ENCODE data around the gene FAM200C. TPM values are rescaled to one million over a fixed set of nuclear protein-coding genes. Genes with fewer than 3 reads are reported as not detected.

Gene FAM200C
- total and polyA plus RNA-seq, 2 of the 13 experiments (the other 11 are each of a cell fraction or from before 2014, with no cell fraction given), result 3.2 to 4.7 TPM

- TF ChIP-seq ZNF552 (CRISPR knock-in tag; IDR thresholded peaks at IDR 0.05; ENCODE audit: borderline replicate concordance) (no peak; the same call in 1 of the 2 replicates), NFAT5 (CRISPR knock-in tag; IDR thresholded peaks at IDR 0.05) (no peak), GATAD1 (CRISPR knock-in tag; IDR thresholded peaks at IDR 0.05) (peak; percentile 93), PAF1 (CRISPR knock-in tag; IDR thresholded peaks at IDR 0.05) (no peak), ZNF251 (CRISPR knock-in tag; IDR thresholded peaks at IDR 0.05) (no peak), PCBP1 (IDR thresholded peaks at IDR 0.05; ENCODE audit: borderline replicate concordance, low read depth, low read length) (no peak), ZNF782 (CRISPR knock-in tag; IDR thresholded peaks at IDR 0.05; ENCODE audit: borderline replicate concordance) (no peak), NR3C1 (CRISPR knock-in tag; IDR thresholded peaks at IDR 0.05) (no peak), ZSCAN21 (CRISPR knock-in tag; IDR thresholded peaks at IDR 0.05; ENCODE audit: borderline replicate concordance) (no peak), FLYWCH1 (CRISPR knock-in tag; IDR thresholded peaks at IDR 0.05) (no peak), SMARCE1 (IDR thresholded peaks at IDR 0.05; ENCODE audit: borderline replicate concordance) (no peak), ZNF629 (CRISPR knock-in tag; conservative IDR thresholded peaks at IDR 0.05) (no peak), NR2C2 (CRISPR knock-in tag; IDR thresholded peaks at IDR 0.05; ENCODE audit: borderline replicate concordance) (peak; percentile 60; the same call in 1 of the 2 replicates), SOX6 (IDR thresholded peaks at IDR 0.05) (no peak), SOX6 (CRISPR knock-in tag; IDR thresholded peaks at IDR 0.05) (0 out of 2 replicates have a peak, but pooled peaks have one; percentile 14), KAT7 (CRISPR knock-in tag; IDR thresholded peaks at IDR 0.05; ENCODE audit: borderline replicate concordance) (no peak), FOXK2 (IDR thresholded peaks at IDR 0.05) (peak; percentile 41; the same call in 1 of the 2 replicates), AKAP8 (CRISPR knock-in tag; IDR thresholded peaks at IDR 0.05) (0 out of 2 replicates have a peak, but pooled peaks have one; percentile 53), ARHGAP35 (CRISPR knock-in tag; IDR thresholded peaks at IDR 0.05; ENCODE audit: borderline replicate concordance) (0 out of 2 replicates have a peak, but pooled peaks have one; percentile 29), RAD51 (IDR thresholded peaks at IDR 0.05; ENCODE audit: borderline replicate concordance) (no peak), DPF2 (CRISPR knock-in tag; IDR thresholded peaks at IDR 0.05; ENCODE audit: borderline replicate concordance, low read depth) (no peak), ATF6 (CRISPR knock-in tag; conservative IDR thresholded peaks at IDR 0.05) (no peak), SP140L (CRISPR knock-in tag; IDR thresholded peaks at IDR 0.05; ENCODE audit: borderline replicate concordance) (no peak), ZNF207 (IDR thresholded peaks at IDR 0.05; ENCODE audit: borderline replicate concordance) (no peak), ZNF891 (CRISPR knock-in tag; IDR thresholded peaks at IDR 0.05) (no peak)
Measured at GRCh38 chr5:160418561-160419457, 19.0 kb upstream of the FAM200C start, which contains the start of gene SLU7 (continued).

Data from HepG2 (cell line).